ENCODE measurements around the gene ADAMTSL5.

DNA sequence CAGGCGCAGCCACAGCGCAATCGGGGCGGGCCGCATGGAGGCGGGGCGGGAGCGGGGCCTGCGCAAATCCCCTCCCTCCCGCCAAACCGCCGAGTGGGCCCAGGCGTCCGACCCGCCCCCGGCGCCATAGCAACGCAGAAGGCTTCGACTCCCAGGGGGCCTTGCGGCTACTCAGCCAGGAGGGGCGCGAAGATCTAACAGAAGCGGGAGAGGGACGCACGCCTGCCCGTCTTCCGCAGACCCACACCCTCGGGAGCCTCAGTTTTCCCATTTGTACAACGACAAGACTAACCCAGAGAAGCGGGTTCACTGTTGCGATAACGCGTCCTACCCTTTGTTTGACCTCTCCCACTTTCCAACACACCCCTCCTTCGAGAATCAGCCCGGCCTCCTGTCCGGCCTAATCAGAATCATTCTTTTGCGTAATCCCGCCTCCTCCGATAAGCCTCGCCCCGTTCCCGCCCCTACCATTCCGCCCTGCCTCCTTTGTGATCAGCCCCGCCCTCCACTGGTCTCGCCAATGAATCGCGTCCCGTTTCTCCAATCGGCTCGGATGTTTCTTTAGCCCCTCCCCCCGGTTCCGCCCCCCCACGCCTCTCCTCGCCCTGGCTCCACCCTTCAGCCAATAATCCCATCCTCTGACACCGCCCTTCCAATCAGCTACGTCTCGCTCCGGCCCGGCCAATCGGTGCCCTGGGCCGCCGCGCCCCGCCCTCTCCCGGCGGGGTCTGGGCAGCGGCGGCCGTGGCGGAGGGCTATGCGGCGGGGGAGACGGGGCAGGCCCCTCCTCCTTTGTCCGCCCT is 22.3 kb downstream of the ADAMTSL5 start, which contains the start of gene PCSK4:
- TF ChIP-seq, protein P1, sequence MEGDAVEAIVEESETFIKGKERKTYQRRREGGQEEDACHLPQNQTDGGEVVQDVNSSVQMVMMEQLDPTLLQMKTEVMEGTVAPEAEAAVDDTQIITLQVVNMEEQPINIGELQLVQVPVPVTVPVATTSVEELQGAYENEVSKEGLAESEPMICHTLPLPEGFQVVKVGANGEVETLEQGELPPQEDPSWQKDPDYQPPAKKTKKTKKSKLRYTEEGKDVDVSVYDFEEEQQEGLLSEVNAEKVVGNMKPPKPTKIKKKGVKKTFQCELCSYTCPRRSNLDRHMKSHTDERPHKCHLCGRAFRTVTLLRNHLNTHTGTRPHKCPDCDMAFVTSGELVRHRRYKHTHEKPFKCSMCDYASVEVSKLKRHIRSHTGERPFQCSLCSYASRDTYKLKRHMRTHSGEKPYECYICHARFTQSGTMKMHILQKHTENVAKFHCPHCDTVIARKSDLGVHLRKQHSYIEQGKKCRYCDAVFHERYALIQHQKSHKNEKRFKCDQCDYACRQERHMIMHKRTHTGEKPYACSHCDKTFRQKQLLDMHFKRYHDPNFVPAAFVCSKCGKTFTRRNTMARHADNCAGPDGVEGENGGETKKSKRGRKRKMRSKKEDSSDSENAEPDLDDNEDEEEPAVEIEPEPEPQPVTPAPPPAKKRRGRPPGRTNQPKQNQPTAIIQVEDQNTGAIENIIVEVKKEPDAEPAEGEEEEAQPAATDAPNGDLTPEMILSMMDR (IDR thresholded peaks at IDR 0.05; ENCODE audit: insufficient read depth, low read length, poor library complexity, severe bottlenecking), result no peak
- no peak for TF ChIP-seq EZH2phosphoT487 (conservative IDR thresholded peaks at IDR 0.05; ENCODE audit: low read length)

All from SU-DHL-6 (cell line).